Spinal cord (tissue), 10 donors: Measurements from ENCODE around the gene UBTD2. TPM values are rescaled to one million over a fixed set of nuclear protein-coding genes. Genes with fewer than 3 reads are reported as not detected.

Source experiments
- DNase-seq, 6 donors: peaks; one replicate each; pipeline versions ENCODE4 v3.0.0 to v3.0.0-alpha.2; 2013 to 2015; ENCODE audit warnings: low spot score in 6 of 6, low read depth in 4 of 6
- H3K27ac ChIP-seq: one replicate; pipeline ENCODE4 v1.5.1; 2013; ENCODE audit warnings: low read depth, low read length, control low read depth
- H3K27me3 ChIP-seq: one replicate; pipeline ENCODE4 v1.6.1; 2013; ENCODE audit warnings: low read length; ENCODE audit not compliant: control insufficient read depth, insufficient read depth
- H3K36me3 ChIP-seq: one replicate; pipeline ENCODE4 v1.6.1; 2013; ENCODE audit warnings: low read length; ENCODE audit not compliant: control insufficient read depth, insufficient read depth
- H3K4me1 ChIP-seq: one replicate; pipeline ENCODE4 v1.6.1; 2013; ENCODE audit warnings: low read length; ENCODE audit not compliant: control insufficient read depth, insufficient read depth
- H3K4me3 ChIP-seq: one replicate; pipeline ENCODE4 v1.5.1; 2013; ENCODE audit warnings: low read depth, low read length, control low read depth
- H3K9me3 ChIP-seq: one replicate; pipeline ENCODE4 v1.6.1; 2013; ENCODE audit warnings: low read length; ENCODE audit not compliant: control insufficient read depth, insufficient read depth
- WGBS: methylation state at CpG from one replicate; pipeline ENCODE4 v1.1.5; 2013; ENCODE audit warnings: missing lambda C conversion rate; ENCODE audit not compliant: insufficient coverage; 5-methylcytosine and 5-hydroxymethylcytosine counted together
- polyA plus RNA-seq, 2 donors: library from polyadenylated mRNA; unstranded; fragments of 120-200 nt; gene quantifications; one replicate each; pipeline ENCODE4 v1.2.1, GENCODE V29; 2013; ENCODE audit not compliant: insufficient read length in 2 of 2
- total RNA-seq, 2 donors: library from RNA; depleted of rRNA in 1 of 2; stranded (reverse); fragments of 120-200 nt in 1 of 2; fragments of >200 nt in 1 of 2; gene quantifications; one replicate each; pipeline versions ENCODE4 v1.2.3 to v1.2.4, GENCODE V29; 2013 to 2014
- donor health status: healthy.

The UBTD2 gene
- total and polyA plus RNA-seq, 4 donors: 37.7 to 54.0 (median 44.3) TPM

DNA sequence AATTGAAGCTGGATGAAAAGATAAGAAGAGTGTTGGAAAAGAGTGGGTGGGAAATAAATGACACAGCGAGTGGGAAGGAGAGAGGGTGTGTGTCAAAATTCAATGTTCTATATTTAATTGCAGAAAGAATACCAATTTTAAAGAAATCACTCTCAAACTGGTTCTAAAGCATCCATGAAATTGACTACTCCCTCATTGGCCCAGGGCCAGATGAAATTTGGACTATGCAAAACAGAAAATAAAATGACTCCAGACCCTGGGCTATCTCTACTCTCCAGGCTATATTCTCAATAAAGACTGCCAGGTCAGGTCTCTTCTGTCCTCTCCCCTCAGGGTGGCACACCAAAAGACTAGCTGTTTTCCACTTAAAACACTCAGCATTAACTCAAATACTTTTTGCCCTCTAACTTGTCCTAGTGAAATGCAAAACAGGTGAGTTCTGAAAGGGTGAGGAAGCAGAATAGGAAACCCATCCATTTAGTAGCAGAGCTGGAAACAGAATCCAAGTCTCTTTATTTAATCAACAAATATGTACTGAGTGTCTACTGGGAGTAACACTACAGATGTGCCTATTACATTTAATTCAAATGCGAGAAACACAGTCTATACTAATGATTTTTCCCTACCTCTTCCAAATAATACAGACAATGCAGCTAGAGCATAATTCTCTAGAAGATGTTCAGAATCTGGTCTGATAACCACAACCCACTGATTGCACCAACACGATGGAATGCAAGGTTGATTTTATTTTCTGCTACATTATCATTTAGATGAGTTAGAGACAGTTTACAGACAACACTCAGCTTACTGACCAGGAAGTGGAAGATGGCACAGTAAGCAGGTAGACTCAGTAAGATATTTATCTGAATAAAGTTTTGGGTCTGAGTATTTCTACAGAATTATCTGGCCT is 47.5 kb downstream of the UBTD2 start:
- Histone ChIP-seq H3K36me3 (peaks cover 6% of the 10 kb centered on the region), H3K4me1 (no peaks in the 10 kb centered on the region), H3K4me3 (no peak overlapping the region), H3K27ac (no peak overlapping the region), H3K9me3 (no peaks in the 10 kb centered on the region), H3K27me3 (no peaks in the 10 kb centered on the region)
- 60% methylated on average over 1 of the region's 3 CpGs for WGBS
- DNase-seq: peak in 1 of 6 donors; percentile 41

DNA sequence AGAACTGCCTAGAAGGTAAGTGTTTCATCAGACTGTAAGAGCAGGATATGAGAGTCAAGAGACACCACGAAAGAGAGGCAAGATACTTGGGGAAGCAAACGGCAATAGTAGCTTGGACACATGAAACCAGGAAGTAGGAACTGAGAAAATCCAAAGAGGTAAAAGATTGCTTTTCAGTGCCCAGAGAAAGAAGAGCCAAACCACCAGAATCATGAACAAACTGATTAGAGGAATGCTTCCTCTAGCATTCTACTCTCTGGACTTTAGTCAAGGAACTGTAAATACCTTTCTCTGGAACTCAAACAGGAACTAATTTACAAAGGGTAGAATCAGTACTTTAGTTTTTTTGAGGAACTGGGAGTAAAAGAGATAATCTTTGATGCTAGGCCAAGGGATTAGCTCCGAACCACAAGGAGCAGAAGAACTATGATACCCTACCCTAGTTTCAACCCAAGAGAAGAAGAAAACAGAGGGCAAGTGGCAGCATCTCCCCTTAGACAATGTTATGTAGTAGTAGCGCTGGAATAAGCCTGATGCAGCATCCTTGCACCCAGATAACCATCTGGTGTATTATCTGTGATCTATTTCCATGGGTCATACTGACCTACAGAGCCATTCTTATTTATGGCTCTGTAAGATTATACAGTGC is 48.3 kb downstream of the UBTD2 start:
- Histone ChIP-seq H3K9me3 (no peaks in the 10 kb centered on the region), H3K4me1 (no peaks in the 10 kb centered on the region), H3K4me3 (no peak overlapping the region), H3K27ac (no peak overlapping the region), H3K27me3 (no peaks in the 10 kb centered on the region), H3K36me3 (peaks cover 9% of the 10 kb centered on the region)
- 40% methylated on average over 2 of the region's 4 CpGs for WGBS
- no peak for DNase-seq

DNA sequence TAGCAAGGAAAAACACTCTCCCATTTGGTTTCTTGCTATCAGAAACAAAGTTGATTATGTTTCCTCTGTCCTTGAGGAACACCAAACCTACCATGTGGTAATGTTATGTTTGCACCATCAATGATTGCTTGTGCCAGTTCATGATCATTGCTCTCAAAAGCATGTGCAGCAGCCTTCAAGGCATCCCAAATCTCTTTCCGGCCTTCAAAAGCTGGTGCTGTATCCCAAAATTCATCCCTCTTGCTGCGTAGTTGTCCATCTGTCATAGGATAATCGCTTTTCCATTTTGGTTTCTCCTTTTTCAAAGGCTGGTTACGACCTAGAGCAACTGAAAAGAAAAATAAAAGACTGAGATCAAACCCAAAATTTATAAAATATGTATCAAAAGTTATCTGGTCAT is 49.5 kb downstream of the UBTD2 start:
- Histone ChIP-seq H3K4me1 (no peaks in the 10 kb centered on the region), H3K27ac (no peak overlapping the region), H3K36me3 (peaks cover 9% of the 10 kb centered on the region), H3K27me3 (no peaks in the 10 kb centered on the region), H3K4me3 (no peak overlapping the region), H3K9me3 (no peaks in the 10 kb centered on the region)
- 92% methylated on average over 2 of the region's 4 CpGs for WGBS
- DNase-seq: no peak

DNA sequence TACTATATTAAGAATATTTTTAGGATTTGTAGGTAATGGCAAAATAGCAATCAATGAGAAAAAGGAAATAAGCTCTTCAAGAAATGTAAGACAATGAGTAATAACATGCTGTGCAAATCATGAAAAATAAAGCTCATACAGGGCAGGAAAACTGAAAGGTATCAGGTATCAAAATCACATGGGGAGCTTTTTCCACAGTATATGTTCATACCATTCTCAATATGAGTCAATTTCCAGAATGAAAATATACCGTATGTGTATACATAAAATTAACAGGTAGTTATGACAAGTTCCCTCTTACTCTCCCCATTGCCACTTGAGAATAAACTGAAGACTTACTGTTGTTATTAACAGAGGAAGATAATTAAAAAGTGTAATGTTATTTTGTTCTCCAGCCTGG is 53.7 kb downstream of the UBTD2 start:
- no peaks in the 10 kb centered on the region for H3K9me3 ChIP-seq
- no peaks in the 10 kb centered on the region for H3K27me3 ChIP-seq
- no peaks in the 10 kb centered on the region for H3K4me1 ChIP-seq
- DNase-seq: no peak
- no CpG with 5 or more reads among the region's 1 CpG for WGBS
- H3K36me3 ChIP-seq: peaks cover 9% of the 10 kb centered on the region
- H3K27ac ChIP-seq: no peak overlapping the region
- no peak overlapping the region for H3K4me3 ChIP-seq

DNA sequence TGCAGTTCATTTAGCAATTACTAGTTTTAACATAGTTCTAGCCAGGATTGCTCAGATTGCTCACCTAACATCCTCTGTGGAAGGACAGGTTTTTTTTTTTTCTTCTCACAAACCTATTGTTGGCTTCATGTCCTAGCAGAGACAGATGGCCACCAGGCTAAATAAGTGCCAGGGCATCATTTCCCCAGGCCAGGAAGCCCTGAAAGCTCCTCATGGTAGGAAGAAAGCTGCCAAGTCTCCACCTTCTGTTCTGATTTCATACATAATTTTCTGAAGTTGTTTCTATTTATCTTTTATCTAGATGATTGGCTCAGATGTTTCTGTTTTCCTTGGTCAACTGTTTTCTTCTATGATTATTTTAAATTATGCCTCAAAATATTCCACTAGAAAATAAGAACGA is 58.6 kb downstream of the UBTD2 start:
- no CpG with 5 or more reads among the region's 1 CpG for WGBS
- H3K4me3 ChIP-seq: no peak overlapping the region
- H3K9me3 ChIP-seq: no peaks in the 10 kb centered on the region
- peaks cover 7% of the 10 kb centered on the region for H3K36me3 ChIP-seq
- no peak overlapping the region for H3K27ac ChIP-seq
- H3K27me3 ChIP-seq: no peaks in the 10 kb centered on the region
- peak in 2 of 6 donors; percentile 35 to 73 for DNase-seq
- H3K4me1 ChIP-seq: no peaks in the 10 kb centered on the region

DNA sequence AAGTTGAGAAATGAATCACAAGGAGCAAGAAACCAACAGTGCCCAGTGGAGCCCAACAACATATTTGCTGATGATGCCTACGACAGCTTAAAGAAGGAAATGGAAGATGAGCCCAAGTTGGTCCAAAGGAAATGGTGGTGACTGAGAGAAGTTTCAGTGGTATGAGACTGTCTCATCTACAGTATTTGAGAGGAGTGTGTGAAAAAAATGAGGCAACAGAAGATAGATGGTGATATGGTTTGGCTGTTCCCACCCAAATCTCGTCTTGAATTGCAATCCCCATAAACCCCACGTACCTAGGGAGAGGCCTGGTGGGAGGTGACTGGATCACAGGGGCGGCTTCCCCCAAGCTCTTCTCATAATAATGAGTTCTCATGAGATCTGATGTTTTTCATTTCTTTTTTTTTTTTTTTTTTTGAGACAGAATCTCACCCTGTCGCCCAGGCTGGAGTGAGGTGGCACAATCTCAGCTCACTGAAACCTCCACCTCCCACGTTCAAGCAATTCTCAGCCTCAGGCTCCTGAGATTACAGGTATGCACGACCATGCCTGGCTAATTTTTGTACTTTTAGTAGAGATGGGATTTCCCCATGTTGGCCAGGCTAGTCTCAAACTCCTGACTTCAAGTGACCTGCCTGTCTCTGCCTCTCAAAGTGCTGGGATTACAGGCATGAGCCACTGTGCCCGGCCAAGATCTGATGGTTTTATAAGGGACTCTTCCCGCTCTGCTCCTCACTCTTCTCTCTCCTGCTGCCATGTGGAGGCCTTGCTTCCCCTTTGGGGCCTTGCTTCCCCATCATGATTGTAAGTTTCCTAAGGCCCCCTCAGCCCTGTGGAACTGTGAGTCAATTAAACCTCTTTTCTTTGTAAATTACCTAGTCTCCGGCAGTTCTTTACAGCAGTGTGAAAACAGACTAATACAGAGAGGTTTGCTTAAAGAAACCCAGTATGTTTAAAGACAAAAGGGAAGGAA is 59.4 kb downstream of the UBTD2 start:
- Histone ChIP-seq H3K36me3 (peaks cover 7% of the 10 kb centered on the region), H3K4me1 (no peaks in the 10 kb centered on the region), H3K27me3 (no peaks in the 10 kb centered on the region), H3K27ac (no peak overlapping the region), H3K9me3 (no peaks in the 10 kb centered on the region), H3K4me3 (no peak overlapping the region)
- peak in 1 of 6 donors; percentile 14 for DNase-seq
- 73% methylated on average over 4 of the region's 10 CpGs for WGBS

DNA sequence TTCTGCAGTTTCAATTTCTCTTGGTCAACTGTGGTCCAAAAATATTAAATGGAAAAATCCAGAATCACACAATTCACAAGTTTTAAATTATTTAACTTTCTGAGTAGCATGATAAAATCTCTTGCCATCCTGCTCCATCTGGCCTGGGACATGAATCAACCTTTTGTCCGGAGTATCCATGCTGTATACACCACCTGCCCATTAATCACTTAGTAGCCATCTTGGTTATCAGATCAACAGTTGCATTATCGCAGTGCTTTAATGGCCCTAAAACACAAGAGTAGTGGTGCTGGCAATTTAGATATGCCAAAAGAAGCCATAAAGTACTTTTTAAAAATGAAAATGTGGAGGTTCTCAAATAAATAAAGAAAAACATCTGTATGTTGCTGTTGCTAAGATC is 64.3 kb downstream of the UBTD2 start:
- H3K4me3 ChIP-seq: no peak overlapping the region
- H3K27ac ChIP-seq: no peak overlapping the region
- DNase-seq: no peak
- no peaks in the 10 kb centered on the region for H3K27me3 ChIP-seq
- H3K36me3 ChIP-seq: peaks cover 19% of the 10 kb centered on the region
- H3K4me1 ChIP-seq: no peaks in the 10 kb centered on the region
- no CpG with 5 or more reads among the region's 2 CpGs for WGBS
- H3K9me3 ChIP-seq: no peaks in the 10 kb centered on the region

DNA sequence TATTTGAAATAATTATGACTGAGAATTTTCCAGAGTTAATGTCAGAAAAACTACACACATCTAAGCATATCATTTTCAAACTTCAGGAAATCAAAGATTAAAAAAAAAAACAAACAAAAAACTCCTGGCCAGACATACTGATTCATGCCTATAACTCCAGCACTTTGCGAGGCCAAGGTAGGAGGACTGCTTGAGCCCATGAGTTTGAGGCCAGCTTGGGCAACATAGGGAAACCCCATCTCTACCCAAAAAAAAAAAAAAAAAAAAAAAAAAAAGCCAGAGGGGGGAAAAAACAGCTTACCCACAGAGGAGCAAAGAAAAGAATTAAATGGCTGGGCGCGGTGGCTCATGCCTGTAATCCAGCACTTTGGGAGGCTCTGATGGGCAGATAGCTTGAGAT is 67.2 kb downstream of the UBTD2 start:
- no peaks in the 10 kb centered on the region for H3K4me1 ChIP-seq
- no peaks in the 10 kb centered on the region for H3K9me3 ChIP-seq
- WGBS: 100% methylated on average over 2 of the region's 3 CpGs
- peaks cover 17% of the 10 kb centered on the region for H3K36me3 ChIP-seq
- H3K27ac ChIP-seq: no peak overlapping the region
- no peak for DNase-seq
- no peak overlapping the region for H3K4me3 ChIP-seq
- no peaks in the 10 kb centered on the region for H3K27me3 ChIP-seq

DNA sequence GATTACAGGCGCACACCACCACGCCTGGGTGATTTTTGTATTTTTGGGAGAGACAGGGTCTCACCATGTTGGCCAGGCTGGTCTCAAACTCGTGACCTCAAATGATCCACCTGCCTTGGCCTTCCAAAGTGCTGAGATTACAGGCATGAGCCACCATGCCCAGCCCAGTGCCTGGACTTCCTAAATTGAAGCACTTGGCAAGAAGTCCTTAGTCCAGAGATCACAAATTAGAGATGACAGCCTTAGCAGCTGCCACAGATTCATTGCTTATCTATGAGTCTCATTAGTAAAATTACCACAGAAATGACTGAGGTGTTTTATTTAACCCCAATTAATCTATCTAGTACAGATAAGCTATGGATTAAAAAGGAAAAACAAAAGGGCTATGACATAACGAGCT is 70.4 kb downstream of the UBTD2 start:
- WGBS: 100% methylated on average over 3 of the region's 4 CpGs
- no peak overlapping the region for H3K27ac ChIP-seq
- H3K4me3 ChIP-seq: no peak overlapping the region
- peaks cover 14% of the 10 kb centered on the region for H3K36me3 ChIP-seq
- no peak for DNase-seq
- H3K27me3 ChIP-seq: no peaks in the 10 kb centered on the region
- no peaks in the 10 kb centered on the region for H3K4me1 ChIP-seq
- H3K9me3 ChIP-seq: no peaks in the 10 kb centered on the region
